HepG2 (cell line): ENCODE measurements around the gene NLGN3.

Experiments used
- ARID4A ChIP-seq: sonication (generic); formaldehyde crosslinking; IDR thresholded peaks from 2 replicates; pipeline ENCODE4 v1.5.0; 2020; ENCODE audit warnings: mild to moderate bottlenecking, missing genetic modification reagents, borderline replicate concordance
- CHD4 ChIP-seq: fragments of 200-600 bp; sonication (generic); IDR thresholded peaks from 2 replicates; pipeline ENCODE4 v1.7.0; 2017; ENCODE audit warnings: mild to moderate bottlenecking, low read length, borderline replicate concordance
- CTCF ChIP-seq: sonication (generic); formaldehyde crosslinking; IDR thresholded peaks from 2 replicates; pipeline ENCODE4 v1.5.0; 2020; ENCODE audit warnings: mild to moderate bottlenecking, missing genetic modification reagents, moderate library complexity
- FOXM1 ChIP-seq: sonication (generic); formaldehyde crosslinking; IDR thresholded peaks from 2 replicates; pipeline ENCODE4 v1.5.0; 2020; ENCODE audit warnings: missing genetic modification reagents
- KDM1A ChIP-seq: IDR thresholded peaks from 2 replicates; pipeline ENCODE4 v1.6.1; 2016; ENCODE audit warnings: missing compliant biosample characterization
- MAX ChIP-seq: IDR thresholded peaks from 2 replicates; pipeline ENCODE4 v1.6.1; 2012; ENCODE audit warnings: inconsistent platforms
- PRDM10 ChIP-seq: sonication (generic); formaldehyde crosslinking; IDR thresholded peaks from 2 replicates; pipeline ENCODE4 v1.4.0; 2020; ENCODE audit warnings: low read depth, missing genetic modification reagents
- U2AF2 ChIP-seq: fragments of 200-400 bp; formaldehyde crosslinking; IDR thresholded peaks from 2 replicates; pipeline ENCODE4 v1.6.1; 2017; ENCODE audit warnings: low read depth, mild to moderate bottlenecking, low read length
- ZNF253 ChIP-seq: sonication (generic); formaldehyde crosslinking; IDR thresholded peaks from 2 replicates; pipeline ENCODE4 v1.8.0; 2022; ENCODE audit warnings: mild to moderate bottlenecking, missing genetic modification reagents, borderline replicate concordance

GRCh38 chrX:71106427-71106826, 38.2 kb upstream of the NLGN3 start, which contains the start of gene CXorf65:
- TF ChIP-seq ZNF253 (CRISPR knock-in tag) (no peak), ARID4A (CRISPR knock-in tag) (no peak), CHD4 (no peak), PRDM10 (CRISPR knock-in tag) (no peak), KDM1A (CRISPR knock-in tag) (no peak), CTCF (CRISPR knock-in tag) (no peak), U2AF2 (no peak), FOXM1 (CRISPR knock-in tag) (no peak), MAX (no peak)
